ENCODE measurements around the gene ANXA4. TPM values are rescaled to one million over a fixed set of nuclear protein-coding genes. Genes with fewer than 3 reads are reported as not detected.

Gene ANXA4
- total and polyA plus RNA-seq, 2 of the 13 experiments (the other 11 are each of a cell fraction or from before 2014, with no cell fraction given): 155 to 168 TPM

GRCh38 chr2:69829256-69830044 is 87.5 kb downstream of the ANXA4 start, which contains the start of gene GMCL1 (continued):
- TF ChIP-seq USF2 (IDR thresholded peaks at IDR 0.05; ENCODE audit: low read depth, low read length) (no peak; the same call in 1 of the 2 replicates), USF2 (CRISPR knock-in tag; IDR thresholded peaks at IDR 0.05; ENCODE audit: borderline replicate concordance) (no peak; the same call in 1 of the 2 replicates), ZNF280D (CRISPR knock-in tag; IDR thresholded peaks at IDR 0.05) (peak; percentile 78; the same call in 1 of the 2 replicates), ZUFSP (CRISPR knock-in tag; IDR thresholded peaks at IDR 0.05; ENCODE audit: borderline replicate concordance) (no peak), ZNF292 (CRISPR knock-in tag; IDR thresholded peaks at IDR 0.05; ENCODE audit: borderline replicate concordance, low read depth) (peak; percentile 93), GZF1 (CRISPR knock-in tag; IDR thresholded peaks at IDR 0.05) (peak; percentile 25; the same call in 1 of the 2 replicates), SIN3B (IDR thresholded peaks at IDR 0.05; ENCODE audit: low read length) (peak; percentile 59), ETV6 (CRISPR knock-in tag; conservative IDR thresholded peaks at IDR 0.05) (no peak; the same call in 1 of the 2 replicates), ZNF790 (CRISPR knock-in tag; IDR thresholded peaks at IDR 0.05; ENCODE audit: borderline replicate concordance) (peak; percentile 75; the same call in 1 of the 2 replicates), SMC3 (IDR thresholded peaks at IDR 0.05; ENCODE audit: low read length) (no peak; the same call in 1 of the 2 replicates), ZNF512B (CRISPR knock-in tag; IDR thresholded peaks at IDR 0.05; ENCODE audit: borderline replicate concordance) (no peak), SNAPC2 (CRISPR knock-in tag; IDR thresholded peaks at IDR 0.05) (peak; percentile 95), POLR2A (IDR thresholded peaks at IDR 0.05; ENCODE audit: insufficient read depth in 1 of 2, low read depth in 2 of 2, low read length in 2 of 2) (peak; percentile 97), ZNF484 (CRISPR knock-in tag; IDR thresholded peaks at IDR 0.05; ENCODE audit: borderline replicate concordance, low read depth) (no peak; the same call in 1 of the 2 replicates), ZNF549 (CRISPR knock-in tag; IDR thresholded peaks at IDR 0.05) (no peak), BRCA1 (CRISPR knock-in tag; IDR thresholded peaks at IDR 0.05) (peak; percentile 81), ZNF10 (CRISPR knock-in tag; IDR thresholded peaks at IDR 0.05; ENCODE audit: borderline replicate concordance, low read depth) (0 out of 2 replicates have a peak, but pooled peaks have one; percentile 94), NRL (CRISPR knock-in tag; IDR thresholded peaks at IDR 0.05; ENCODE audit: borderline replicate concordance) (peak; percentile 90)

All from HepG2 (cell line).